H9 (cell line): ENCODE data around the gene PDXK. TPM values are rescaled to one million over a fixed set of nuclear protein-coding genes. Genes with fewer than 3 reads are reported as not detected.

Source experiments
- DNase-seq: peaks from one replicate; pipeline ENCODE4 v3.0.0-alpha.2; 2017
- H2AFZ ChIP-seq: one replicate; pipeline ENCODE4 v1.6.1; 2013; ENCODE audit warnings: mild to moderate bottlenecking, low read length, control low read depth, moderate library complexity
- H2AK5ac ChIP-seq: 2 replicates; pipeline ENCODE4 v1.6.1; 2013; ENCODE audit warnings: low read length, control low read depth, mixed read lengths; ENCODE audit not compliant: insufficient read length
- H2BK120ac ChIP-seq: one replicate; pipeline ENCODE4 v1.6.1; 2013; ENCODE audit warnings: low read depth, mild to moderate bottlenecking, low read length, control low read depth, inconsistent platforms; ENCODE audit not compliant: poor library complexity, severe bottlenecking
- H2BK12ac ChIP-seq: 2 replicates; pipeline ENCODE4 v1.6.1; 2013; ENCODE audit warnings: low read length, control low read depth, mixed read lengths, low read depth; ENCODE audit not compliant: insufficient read length
- H2BK15ac ChIP-seq: 2 replicates; pipeline ENCODE4 v1.6.1; 2013; ENCODE audit warnings: low read depth, low read length, control low read depth
- H2BK20ac ChIP-seq: one replicate; pipeline ENCODE4 v1.6.1; 2013; ENCODE audit warnings: low read depth, mild to moderate bottlenecking, low read length, control low read depth, inconsistent platforms; ENCODE audit not compliant: poor library complexity, severe bottlenecking
- H2BK5ac ChIP-seq: 2 replicates; pipeline ENCODE4 v1.6.1; 2013; ENCODE audit warnings: low read length, control low read depth, mixed read lengths; ENCODE audit not compliant: insufficient read length
- H3K14ac ChIP-seq: 2 replicates; pipeline ENCODE4 v1.6.1; 2013; ENCODE audit warnings: low read length, control low read depth; ENCODE audit not compliant: insufficient read depth
- H3K18ac ChIP-seq: 2 replicates; pipeline ENCODE4 v1.6.1; 2013; ENCODE audit warnings: low read depth, mild to moderate bottlenecking, mixed read lengths, low read length, control low read depth; ENCODE audit not compliant: insufficient read length
- H3K23ac ChIP-seq: 2 replicates; pipeline ENCODE4 v1.6.1; 2013; ENCODE audit warnings: low read length, control low read depth, mixed read lengths, low read depth; ENCODE audit not compliant: insufficient read length
- H3K23me2 ChIP-seq: 2 replicates; pipeline ENCODE4 v1.6.1; 2013; ENCODE audit warnings: low read depth, mild to moderate bottlenecking, mixed read lengths, low read length, control low read depth; ENCODE audit not compliant: insufficient read length, poor library complexity, severe bottlenecking
- H3K27ac ChIP-seq: 2 replicates; pipeline ENCODE4 v1.5.1; 2013; ENCODE audit warnings: low read length, control low read depth, mixed read lengths, low read depth; ENCODE audit not compliant: insufficient read length
- H3K27me3 ChIP-seq: 2 replicates; pipeline ENCODE4 v1.6.1; 2013; ENCODE audit warnings: low read length, control low read depth, inconsistent platforms; ENCODE audit not compliant: insufficient read depth
- H3K4ac ChIP-seq: 2 replicates; pipeline ENCODE4 v1.6.1; 2013; ENCODE audit warnings: low read depth, mild to moderate bottlenecking, control low read depth, inconsistent platforms, low read length, moderate library complexity
- H3K4me1 ChIP-seq: 2 replicates; pipeline ENCODE4 v1.6.1; 2013; ENCODE audit warnings: low read length, control low read depth, inconsistent platforms; ENCODE audit not compliant: insufficient read depth
- H3K4me2 ChIP-seq: 2 replicates; pipeline ENCODE4 v1.6.1; 2013; ENCODE audit warnings: low read length, control low read depth, mixed read lengths; ENCODE audit not compliant: insufficient read length, insufficient read depth
- H3K56ac ChIP-seq: 2 replicates; pipeline ENCODE4 v1.6.1; 2013; ENCODE audit warnings: low read depth, mild to moderate bottlenecking, mixed read lengths, low read length, control low read depth; ENCODE audit not compliant: insufficient read length
- H3K79me1 ChIP-seq: 2 replicates; pipeline ENCODE4 v1.6.1; 2013; ENCODE audit warnings: low read depth, mild to moderate bottlenecking, moderate library complexity, low read length, control low read depth, inconsistent platforms; ENCODE audit not compliant: insufficient read depth, poor library complexity, severe bottlenecking
- H3K79me2 ChIP-seq: 2 replicates; pipeline ENCODE4 v1.6.1; 2013; ENCODE audit warnings: low read length, control low read depth, inconsistent platforms; ENCODE audit not compliant: insufficient read depth
- H3K9ac ChIP-seq: 2 replicates; pipeline ENCODE4 v1.6.1; 2013; ENCODE audit warnings: low read length, control low read depth, mixed read lengths; ENCODE audit not compliant: insufficient read length; ENCODE audit errors: extremely low read depth
- H3K9me3 ChIP-seq: one replicate; pipeline ENCODE4 v1.6.1; 2013; ENCODE audit warnings: low read depth, low read length, inconsistent platforms; ENCODE audit not compliant: control insufficient read depth
- H3T11ph ChIP-seq: one replicate; pipeline ENCODE4 v1.6.1; 2013; ENCODE audit warnings: mild to moderate bottlenecking, low read length, control low read depth, inconsistent platforms
- H4K20me1 ChIP-seq: one replicate; pipeline ENCODE4 v1.6.1; 2013; ENCODE audit not compliant: control insufficient read depth, insufficient read length, insufficient read depth
- H4K5ac ChIP-seq: 2 replicates; pipeline ENCODE4 v1.6.1; 2013; ENCODE audit warnings: low read depth, mild to moderate bottlenecking, mixed read lengths, low read length, control low read depth; ENCODE audit not compliant: insufficient read length
- H4K8ac ChIP-seq: replicated peaks from 2 replicates; pipeline ENCODE4 v1.6.1; 2013; ENCODE audit warnings: low read length, control low read depth, mixed read lengths, low read depth; ENCODE audit not compliant: insufficient read length
- H4K91ac ChIP-seq: 2 replicates; pipeline ENCODE4 v1.6.1; 2013; ENCODE audit warnings: low read depth, mild to moderate bottlenecking, moderate library complexity, mixed read lengths, low read length, control low read depth; ENCODE audit not compliant: insufficient read length
- H3K27ac Mint-ChIP-seq, 3 experiments: 2 replicates in 2 of 3; 3 replicates in 1 of 3; pipeline ENCODE4 v1.8.0; 2020 to 2021; ENCODE audit warnings: mixed read lengths in 3 of 3, mild to moderate bottlenecking in 1 of 3, moderate library complexity in 1 of 3
- H3K27me3 Mint-ChIP-seq: 2 replicates; pipeline ENCODE4 v1.8.0; 2021; ENCODE audit warnings: low read depth, mild to moderate bottlenecking, moderate library complexity, mixed read lengths
- H3K36me3 Mint-ChIP-seq, 3 experiments: 2 replicates in 2 of 3; 3 replicates in 1 of 3; pipeline ENCODE4 v1.8.0; 2020 to 2021; ENCODE audit warnings: low read depth in 3 of 3, mixed read lengths in 3 of 3; ENCODE audit not compliant: insufficient read depth in 1 of 3
- H3K4me1 Mint-ChIP-seq, 2 experiments: 2 replicates each; pipeline ENCODE4 v1.8.0; 2020; ENCODE audit warnings: mixed read lengths in 2 of 2
- H3K4me3 Mint-ChIP-seq, 2 experiments: 2 replicates in 1 of 2; 3 replicates in 1 of 2; pipeline ENCODE4 v1.8.0; 2020 to 2021; ENCODE audit warnings: mild to moderate bottlenecking in 2 of 2, mixed read lengths in 2 of 2, moderate library complexity in 1 of 2
- H3K9me3 Mint-ChIP-seq, 2 experiments: 2 replicates in 1 of 2; 3 replicates in 1 of 2; pipeline ENCODE4 v1.8.0; 2020; ENCODE audit warnings: mild to moderate bottlenecking in 2 of 2, mixed read lengths in 2 of 2, moderate library complexity in 1 of 2
- WGBS: extraction: QIAGEN DNeasy Blood & Tissue Kit; methylation state at CpG from one replicate; pipeline ENCODE4 v1.1.7; 2013; ENCODE audit warnings: missing lambda C conversion rate, low lambda C conversion rate, mixed read lengths; ENCODE audit not compliant: insufficient read length; ENCODE audit errors: extremely low coverage; 5-methylcytosine and 5-hydroxymethylcytosine counted together
- total RNA-seq: library from RNA; stranded (reverse); gene quantifications from 2 replicates; pipeline ENCODE4 v1.2.1, GENCODE V29; 2021
- TF ChIP-seq, protein P1 (sequence below): fragments of 200-600 bp; sonication (generic); conservative IDR thresholded peaks from 3 replicates; pipeline ENCODE4 v1.8.0; 2021; ENCODE audit warnings: antibody characterized with exemption, mild to moderate bottlenecking

PDXK gene
- total RNA-seq, 1 experiment from 2014 or later, result 109 TPM

- Histone ChIP-seq H3K9ac (no peak overlapping the region), H3K27ac (no peak overlapping the region), H3K23ac (no peak overlapping the region), H2AK5ac (no peak overlapping the region), H3K56ac (no peak overlapping the region), H3K79me2 (no peaks in the 10 kb centered on the region), H2BK120ac (no peak overlapping the region), H2BK12ac (no peak overlapping the region), H2BK5ac (no peak overlapping the region), H4K8ac (no peak overlapping the region), H2BK20ac (no peak overlapping the region), H4K5ac (no peak overlapping the region), H4K91ac (no peak overlapping the region), H3K14ac (no peak overlapping the region), H3K9me3 (no peaks in the 10 kb centered on the region), H3K4me2 (no peak overlapping the region), H3T11ph (no peak overlapping the region), H3K23me2 (no peaks in the 10 kb centered on the region), H3K4ac (no peak overlapping the region), H4K20me1 (no peaks in the 10 kb centered on the region), H3K79me1 (no peaks in the 10 kb centered on the region), H2AFZ (no peak overlapping the region), H2BK15ac (no peak overlapping the region), H3K27me3 (no peaks in the 10 kb centered on the region), H3K4me1 (peaks cover 3% of the 10 kb centered on the region; the same call in 1 of the 2 replicates), H3K18ac (no peak overlapping the region)
- no peaks in the 10 kb centered on the region; a peak in 2 of 5 replicates for H3K9me3 Mint-ChIP-seq
- TF ChIP-seq, protein P1, sequence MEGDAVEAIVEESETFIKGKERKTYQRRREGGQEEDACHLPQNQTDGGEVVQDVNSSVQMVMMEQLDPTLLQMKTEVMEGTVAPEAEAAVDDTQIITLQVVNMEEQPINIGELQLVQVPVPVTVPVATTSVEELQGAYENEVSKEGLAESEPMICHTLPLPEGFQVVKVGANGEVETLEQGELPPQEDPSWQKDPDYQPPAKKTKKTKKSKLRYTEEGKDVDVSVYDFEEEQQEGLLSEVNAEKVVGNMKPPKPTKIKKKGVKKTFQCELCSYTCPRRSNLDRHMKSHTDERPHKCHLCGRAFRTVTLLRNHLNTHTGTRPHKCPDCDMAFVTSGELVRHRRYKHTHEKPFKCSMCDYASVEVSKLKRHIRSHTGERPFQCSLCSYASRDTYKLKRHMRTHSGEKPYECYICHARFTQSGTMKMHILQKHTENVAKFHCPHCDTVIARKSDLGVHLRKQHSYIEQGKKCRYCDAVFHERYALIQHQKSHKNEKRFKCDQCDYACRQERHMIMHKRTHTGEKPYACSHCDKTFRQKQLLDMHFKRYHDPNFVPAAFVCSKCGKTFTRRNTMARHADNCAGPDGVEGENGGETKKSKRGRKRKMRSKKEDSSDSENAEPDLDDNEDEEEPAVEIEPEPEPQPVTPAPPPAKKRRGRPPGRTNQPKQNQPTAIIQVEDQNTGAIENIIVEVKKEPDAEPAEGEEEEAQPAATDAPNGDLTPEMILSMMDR, result no peak
- H3K4me3 Mint-ChIP-seq, result no peak overlapping the region
- H3K27ac Mint-ChIP-seq, result no peak overlapping the region
- no CpG with 5 or more reads among the region's 17 CpGs for WGBS
- H3K27me3 Mint-ChIP-seq, result peaks cover 2% of the 10 kb centered on the region
- H3K36me3 Mint-ChIP-seq, result no peaks in the 10 kb centered on the region
- H3K4me1 Mint-ChIP-seq, result peaks cover 11 to 16% of the 10 kb centered on the region in 2 experiments
- DNase-seq, result no peak
Observed at GRCh38 chr21:43783098-43783700, 64.3 kb downstream of the PDXK start.
